Karpas-422 (cell line): ENCODE results near the gene DUS4L. TPM values are rescaled to one million over a fixed set of nuclear protein-coding genes. Genes with fewer than 3 reads are reported as not detected.
"Not testable (repeated sequence)": the region's sequence is repeated elsewhere in the genome, so short reads cannot be mapped to it uniquely, and the experiment has no call there.

Experiments used
- DNase-seq: peaks from one replicate; pipeline ENCODE4 v3.0.0-alpha.2; 2015
- H2AFZ ChIP-seq: fragments of 200-600 bp; sonication (generic); 2 replicates; pipeline ENCODE4 v1.6.1; 2014; ENCODE audit warnings: antibody characterized with exemption, low read length, mixed read lengths
- H3K27ac ChIP-seq: fragments of 200-600 bp; sonication (generic); 2 replicates; pipeline ENCODE4 v1.5.1; 2014; ENCODE audit warnings: mild to moderate bottlenecking, low read length, moderate library complexity
- H3K27me3 ChIP-seq: fragments of 200-600 bp; sonication (generic); 2 replicates; pipeline ENCODE4 v1.6.1; 2014; ENCODE audit warnings: low read length, mixed read lengths
- H3K36me3 ChIP-seq: fragments of 200-600 bp; sonication (generic); 2 replicates; pipeline ENCODE4 v1.6.1; 2014; ENCODE audit warnings: low read length, mixed read lengths; ENCODE audit not compliant: insufficient read depth
- H3K4me1 ChIP-seq: fragments of 200-600 bp; sonication (generic); 2 replicates; pipeline ENCODE4 v1.6.1; 2014; ENCODE audit warnings: mild to moderate bottlenecking, low read length, mixed read lengths
- H3K4me2 ChIP-seq: fragments of 200-600 bp; sonication (generic); 2 replicates; pipeline ENCODE4 v1.6.1; 2014; ENCODE audit warnings: low read length, low read depth, mild to moderate bottlenecking; ENCODE audit not compliant: poor library complexity, severe bottlenecking
- H3K4me3 ChIP-seq: fragments of 200-600 bp; sonication (generic); 2 replicates; pipeline ENCODE4 v1.5.1; 2014; ENCODE audit warnings: mild to moderate bottlenecking, antibody characterized with exemption, low read length, mixed read lengths
- H3K79me2 ChIP-seq: fragments of 200-600 bp; sonication (generic); 2 replicates; pipeline ENCODE4 v1.6.1; 2014; ENCODE audit warnings: mild to moderate bottlenecking, low read length, mixed read lengths
- H3K9ac ChIP-seq: fragments of 200-600 bp; sonication (generic); 2 replicates; pipeline ENCODE4 v1.6.0; 2014; ENCODE audit warnings: low read length
- H3K9me2 ChIP-seq: fragments of 200-600 bp; sonication (generic), shearing (Covaris generic); replicated peaks from 2 replicates; pipeline ENCODE4 v1.6.0; 2014; ENCODE audit warnings: mild to moderate bottlenecking, low read length, moderate library complexity; ENCODE audit not compliant: insufficient read depth
- H3K9me3 ChIP-seq: fragments of 300-700, 200-600 bp; sonication (generic); 2 replicates; pipeline ENCODE4 v1.6.1; 2014; ENCODE audit warnings: low read length, mixed read lengths
- H4K20me1 ChIP-seq: fragments of 200-600 bp; sonication (generic); 2 replicates; pipeline ENCODE4 v1.6.1; 2014; ENCODE audit warnings: mild to moderate bottlenecking, antibody characterized with exemption, low read length, low read depth; ENCODE audit not compliant: insufficient read depth
- total RNA-seq: library from RNA; depleted of rRNA; stranded (reverse); fragments of >200 nt; shearing (Covaris generic); gene quantifications from 2 replicates; pipeline ENCODE4 v1.2.3, GENCODE V29; 2014; ENCODE audit warnings: low replicate concordance; rRNA removed

DUS4L gene, protein sequence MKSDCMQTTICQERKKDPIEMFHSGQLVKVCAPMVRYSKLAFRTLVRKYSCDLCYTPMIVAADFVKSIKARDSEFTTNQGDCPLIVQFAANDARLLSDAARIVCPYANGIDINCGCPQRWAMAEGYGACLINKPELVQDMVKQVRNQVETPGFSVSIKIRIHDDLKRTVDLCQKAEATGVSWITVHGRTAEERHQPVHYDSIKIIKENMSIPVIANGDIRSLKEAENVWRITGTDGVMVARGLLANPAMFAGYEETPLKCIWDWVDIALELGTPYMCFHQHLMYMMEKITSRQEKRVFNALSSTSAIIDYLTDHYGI
- total RNA-seq: 24.4 and 26.5 TPM in 2 replicates

DNA sequence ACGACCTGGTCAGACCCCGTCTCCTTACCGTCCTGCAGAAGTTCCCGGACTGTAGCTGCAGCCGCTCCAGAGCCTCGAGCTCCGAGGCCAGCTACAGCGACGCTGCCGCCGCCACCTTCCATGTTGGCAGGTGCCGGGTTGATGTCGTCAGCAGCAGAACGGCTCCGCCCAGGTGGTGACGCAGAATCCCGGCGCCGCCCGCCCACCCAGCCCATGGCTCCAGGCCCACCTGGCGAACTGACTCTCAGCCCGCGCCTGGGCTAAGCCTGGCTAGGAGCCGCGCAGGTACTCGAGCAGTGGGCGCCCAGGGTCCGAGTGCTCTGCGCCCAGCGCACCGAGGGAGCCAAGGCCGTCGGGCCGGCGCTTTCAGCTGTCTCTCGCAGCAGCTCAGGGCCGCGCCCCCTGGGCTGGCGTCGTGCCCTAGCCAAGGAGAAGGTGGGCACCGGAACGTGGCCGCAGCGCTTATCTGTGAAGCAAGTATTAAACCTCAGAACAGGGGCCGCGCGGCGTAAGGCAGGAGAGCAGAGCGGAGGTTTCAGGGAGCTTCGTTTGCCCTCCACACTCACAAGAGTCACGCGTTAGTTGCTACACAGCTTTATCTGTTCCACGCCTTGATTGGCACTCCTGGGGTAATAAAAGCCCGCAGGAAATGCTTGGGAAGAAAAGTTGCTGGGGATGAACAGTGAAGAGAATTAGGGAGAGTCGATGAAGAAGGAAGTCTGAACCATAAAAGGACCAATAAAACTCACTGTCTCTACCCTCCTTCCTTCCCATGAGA lies at the start of gene DUS4L, which contains the start of gene COG5:
DUS4L (plus strand) TSS at position 197 of the 778 bp plus-strand sequence. CDS start 3,100 bp downstream, outside the sequence.
COG5 (minus strand) TSS at position 146 of the 778 bp plus-strand sequence; CDS start at position 122, 24 bp downstream.
- H3K79me2 ChIP-seq: peaks cover 78% of the 10 kb centered on the region
- peaks cover 13% of the 10 kb centered on the region; the same call in 1 of the 2 replicates for H3K36me3 ChIP-seq
- peak within 1 kb of the TSS; percentile 79 for H3K4me2 ChIP-seq
- peaks cover 45% of the 10 kb centered on the region for H3K4me1 ChIP-seq
- H2AFZ ChIP-seq: peak within 1 kb of the TSS; percentile 77; the same call in 1 of the 2 replicates
- DNase-seq: peak; percentile 93
- no peaks in the 10 kb centered on the region for H3K27me3 ChIP-seq
- H3K9me2 ChIP-seq: no peaks in the 10 kb centered on the region
- H4K20me1 ChIP-seq: no peaks in the 10 kb centered on the region
- H3K27ac ChIP-seq: peak within 1 kb of the TSS; percentile 42; the same call in 1 of the 2 replicates
- peak within 1 kb of the TSS; percentile 88 for H3K4me3 ChIP-seq
- H3K9me3 ChIP-seq: no peaks in the 10 kb centered on the region
- peak within 1 kb of the TSS; percentile 88 for H3K9ac ChIP-seq

DNA sequence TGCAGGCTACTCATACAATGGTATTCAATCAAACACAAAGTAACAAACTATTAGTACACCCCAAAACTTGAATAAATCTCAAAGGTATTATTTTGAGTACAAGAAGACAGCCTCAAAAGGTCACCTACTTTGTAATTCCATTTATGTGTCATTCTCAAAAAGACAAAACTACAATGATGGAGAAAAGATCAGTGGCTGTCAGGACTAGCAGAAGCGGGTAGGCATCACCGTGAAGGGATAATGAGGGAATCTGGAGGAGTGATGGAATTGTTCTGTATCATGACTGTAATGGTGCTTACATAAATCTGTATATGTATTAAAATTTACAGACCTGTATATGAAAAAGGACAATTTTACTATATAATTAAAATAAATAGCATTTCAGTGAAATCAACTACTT lies 37.1 kb upstream of the DUS4L start:
- H3K4me1 ChIP-seq: no peaks in the 10 kb centered on the region
- H3K9me2 ChIP-seq: no peaks in the 10 kb centered on the region
- H3K9ac ChIP-seq: no peak overlapping the region
- no peaks in the 10 kb centered on the region for H4K20me1 ChIP-seq
- DNase-seq: peak; percentile 23
- H3K27me3 ChIP-seq: no peaks in the 10 kb centered on the region
- no peak overlapping the region for H2AFZ ChIP-seq
- no peak overlapping the region for H3K27ac ChIP-seq
- H3K4me2 ChIP-seq: no peak overlapping the region
- peaks cover 25% of the 10 kb centered on the region; the same call in 1 of the 2 replicates for H3K36me3 ChIP-seq
- no peak overlapping the region for H3K4me3 ChIP-seq
- H3K9me3 ChIP-seq: no peaks in the 10 kb centered on the region
- H3K79me2 ChIP-seq: peaks cover 63% of the 10 kb centered on the region

DNA sequence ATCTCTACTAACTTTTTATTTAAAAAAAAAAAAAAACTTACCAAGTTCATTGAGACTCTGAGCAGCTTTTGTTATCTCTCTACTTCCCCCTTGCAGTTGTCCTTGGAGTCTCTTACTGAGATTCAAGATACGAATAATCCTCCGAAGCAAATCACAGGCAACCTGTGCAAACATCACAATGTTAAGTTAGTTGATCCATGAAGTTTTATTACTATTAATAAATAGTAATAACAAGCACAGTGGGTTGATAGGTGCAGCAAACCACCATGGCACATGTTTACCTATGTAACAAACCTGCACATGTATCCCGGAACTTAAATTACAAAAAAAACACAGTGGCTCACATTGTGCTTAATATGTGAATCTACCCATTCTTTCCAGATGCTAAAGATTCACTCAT lies 36.6 kb upstream of the DUS4L start:
- Histone ChIP-seq H3K79me2 (peaks cover 69% of the 10 kb centered on the region), H3K9ac (no peak overlapping the region), H3K9me3 (no peaks in the 10 kb centered on the region), H3K36me3 (peaks cover 25% of the 10 kb centered on the region; the same call in 1 of the 2 replicates), H3K27me3 (no peaks in the 10 kb centered on the region), H3K4me2 (no peak overlapping the region), H3K4me3 (no peak overlapping the region), H3K9me2 (no peaks in the 10 kb centered on the region), H2AFZ (no peak overlapping the region), H3K4me1 (no peaks in the 10 kb centered on the region), H4K20me1 (no peaks in the 10 kb centered on the region), H3K27ac (no peak overlapping the region)
- DNase-seq: peak; percentile 40

DNA sequence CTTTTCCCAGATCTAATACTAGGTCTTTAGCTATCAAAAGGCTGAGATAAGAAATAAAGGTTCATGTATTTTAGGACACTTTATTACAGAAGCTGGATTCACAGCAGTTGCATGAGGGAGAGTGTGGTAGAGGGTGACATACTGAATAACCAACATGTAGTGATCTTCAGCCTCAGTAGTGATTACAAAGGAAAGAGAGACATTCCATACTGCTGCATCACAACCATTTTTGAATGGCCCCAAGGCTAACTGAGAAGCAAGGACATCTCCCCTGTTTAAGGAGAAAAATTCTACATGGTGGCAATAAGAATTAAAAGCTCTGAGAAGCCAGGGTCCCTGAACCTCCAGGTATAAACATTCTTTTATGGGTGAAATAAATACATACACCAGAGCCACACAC lies 35.3 kb upstream of the DUS4L start:
- H3K9me3 ChIP-seq: no peaks in the 10 kb centered on the region
- H3K27me3 ChIP-seq: no peaks in the 10 kb centered on the region
- no peaks in the 10 kb centered on the region for H3K9me2 ChIP-seq
- no peaks in the 10 kb centered on the region for H4K20me1 ChIP-seq
- H3K4me2 ChIP-seq: no peak overlapping the region
- peaks cover 73% of the 10 kb centered on the region for H3K79me2 ChIP-seq
- peak; percentile 22 for DNase-seq
- no peak overlapping the region for H3K9ac ChIP-seq
- no peak overlapping the region for H2AFZ ChIP-seq
- H3K4me1 ChIP-seq: no peaks in the 10 kb centered on the region
- H3K4me3 ChIP-seq: no peak overlapping the region
- no peak overlapping the region for H3K27ac ChIP-seq
- peaks cover 20% of the 10 kb centered on the region; the same call in 1 of the 2 replicates for H3K36me3 ChIP-seq

DNA sequence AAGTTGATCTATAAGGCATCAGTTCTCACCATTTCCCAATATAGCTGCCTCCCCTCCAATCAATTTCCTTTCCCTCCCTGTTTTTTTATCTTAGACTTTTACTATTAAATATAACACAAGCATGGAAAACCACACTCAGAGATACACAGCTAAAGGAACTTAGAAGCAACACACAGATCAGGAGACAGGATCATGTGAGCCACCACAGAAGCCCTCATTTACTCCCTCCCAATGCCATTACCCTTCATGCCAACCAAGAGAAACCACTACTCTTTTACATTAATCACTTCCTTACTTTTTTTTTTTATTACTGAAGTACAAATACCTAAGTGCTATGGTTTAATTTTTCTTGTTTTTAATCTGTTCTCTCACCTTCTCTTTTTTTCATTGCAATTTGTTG lies 33.0 kb upstream of the DUS4L start:
- no peak for DNase-seq
- Histone ChIP-seq H3K27ac (no peak overlapping the region), H3K4me3 (no peak overlapping the region), H3K36me3 (0 out of 2 replicates have a peak, but pooled peaks cover 13% of the 10 kb centered on the region), H3K4me1 (no peaks in the 10 kb centered on the region), H3K9me2 (no peaks in the 10 kb centered on the region), H3K9me3 (no peaks in the 10 kb centered on the region), H3K79me2 (peaks cover 79% of the 10 kb centered on the region), H3K9ac (no peak overlapping the region), H2AFZ (no peak overlapping the region), H3K4me2 (no peak overlapping the region), H4K20me1 (no peaks in the 10 kb centered on the region), H3K27me3 (no peaks in the 10 kb centered on the region)

DNA sequence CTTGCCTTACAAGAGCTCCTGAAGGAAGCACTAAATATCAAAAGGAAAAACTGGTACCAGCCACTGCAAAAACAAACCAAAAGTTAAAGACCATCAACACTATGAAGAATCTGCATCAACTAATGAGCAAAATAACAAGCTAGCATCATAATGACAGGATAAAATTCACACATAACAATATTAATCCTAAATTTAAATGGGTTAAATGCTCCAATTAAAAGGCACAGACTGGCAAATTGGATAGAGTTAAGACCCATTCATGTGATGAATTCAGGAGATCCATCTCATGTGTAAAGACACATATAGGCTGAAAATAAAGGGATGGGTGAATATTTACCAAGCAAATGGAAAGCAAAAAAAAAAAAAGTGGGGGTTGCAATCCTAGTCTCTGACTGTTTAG lies 29.6 kb upstream of the DUS4L start:
- no peak overlapping the region for H2AFZ ChIP-seq
- no peak overlapping the region for H3K4me2 ChIP-seq
- no peaks in the 10 kb centered on the region for H3K9me3 ChIP-seq
- no peak for DNase-seq
- H3K27me3 ChIP-seq: no peaks in the 10 kb centered on the region
- H3K4me1 ChIP-seq: no peaks in the 10 kb centered on the region
- 0 out of 2 replicates have a peak, but pooled peaks cover 14% of the 10 kb centered on the region for H3K36me3 ChIP-seq
- H3K4me3 ChIP-seq: no peak overlapping the region
- H3K9ac ChIP-seq: no peak overlapping the region
- H4K20me1 ChIP-seq: no peaks in the 10 kb centered on the region
- H3K9me2 ChIP-seq: no peaks in the 10 kb centered on the region
- peaks cover 78% of the 10 kb centered on the region for H3K79me2 ChIP-seq
- H3K27ac ChIP-seq: no peak overlapping the region

DNA sequence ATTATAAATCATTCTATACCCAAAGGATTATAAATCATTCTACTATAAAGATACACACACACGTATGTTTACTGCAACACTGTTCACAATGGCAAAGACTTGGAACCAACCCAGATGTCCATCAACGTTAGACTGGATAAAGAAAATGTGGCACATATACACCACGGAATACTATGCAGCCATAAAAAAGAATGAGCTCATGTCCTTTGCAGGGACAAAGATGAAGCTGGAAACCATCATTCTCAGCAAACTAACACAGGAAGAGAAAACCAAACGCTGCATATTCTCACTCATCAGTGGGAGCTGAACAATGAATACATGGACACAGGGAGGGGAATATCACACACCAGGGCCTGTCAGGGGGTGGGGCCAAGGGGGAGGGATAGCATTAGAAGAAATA lies 26.5 kb upstream of the DUS4L start:
- Histone ChIP-seq H3K36me3 (peaks cover 17% of the 10 kb centered on the region; the same call in 1 of the 2 replicates), H3K79me2 (peaks cover 69% of the 10 kb centered on the region)
- not testable (repeated sequence) for H3K4me3 ChIP-seq, H3K9ac ChIP-seq, DNase-seq, H3K27ac ChIP-seq, H4K20me1 ChIP-seq, H3K4me2 ChIP-seq, H3K27me3 ChIP-seq, H3K4me1 ChIP-seq, H3K9me3 ChIP-seq, H2AFZ ChIP-seq, H3K9me2 ChIP-seq

DNA sequence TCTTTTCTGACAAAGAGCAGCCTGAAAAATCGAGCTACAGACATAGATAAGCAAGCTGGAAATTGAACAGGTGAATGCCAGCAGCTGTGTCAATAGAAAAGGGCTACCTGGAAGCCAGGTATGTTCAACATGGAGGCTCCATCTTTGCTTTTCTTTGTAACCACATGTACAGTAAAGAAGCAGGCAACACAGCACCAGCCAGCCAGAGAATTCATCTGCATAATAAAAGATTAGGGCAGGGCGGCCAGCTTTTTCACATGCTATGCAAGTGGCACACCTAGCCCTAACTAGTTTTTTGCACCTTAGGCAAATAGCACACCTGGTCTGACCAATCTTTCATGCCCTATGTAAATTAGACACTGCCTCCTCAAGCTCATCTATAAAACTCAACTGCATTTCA lies 25.8 kb upstream of the DUS4L start:
- Histone ChIP-seq H3K79me2 (peaks cover 70% of the 10 kb centered on the region), H3K4me3 (no peak overlapping the region), H4K20me1 (no peaks in the 10 kb centered on the region), H3K4me2 (no peak overlapping the region), H3K27me3 (no peaks in the 10 kb centered on the region), H3K27ac (no peak overlapping the region), H2AFZ (no peak overlapping the region), H3K9ac (no peak overlapping the region), H3K4me1 (no peaks in the 10 kb centered on the region), H3K9me3 (no peaks in the 10 kb centered on the region), H3K9me2 (no peaks in the 10 kb centered on the region), H3K36me3 (peaks cover 14% of the 10 kb centered on the region; the same call in 1 of the 2 replicates)
- no peak for DNase-seq
